C4-2B (cell line): ENCODE measurements around the gene CERCAM.

Source experiments
- H3K27ac ChIP-seq: fragments of 450-650 bp; 2 replicates; pipeline ENCODE4 v1.5.1; 2017
- ZFX ChIP-seq: fragments of 450-650 bp; IDR thresholded peaks from 2 replicates; pipeline ENCODE4 v1.6.1; 2017
- TF ChIP-seq, protein P1 (sequence below): fragments of 450-650 bp; conservative IDR thresholded peaks from 2 replicates; pipeline ENCODE4 v1.5.1; 2017; ENCODE audit warnings: mild to moderate bottlenecking

The CERCAM gene

GRCh38 chr9:128456613-128457061 lies 36.0 kb downstream of the CERCAM start:
- TF ChIP-seq, protein P1, sequence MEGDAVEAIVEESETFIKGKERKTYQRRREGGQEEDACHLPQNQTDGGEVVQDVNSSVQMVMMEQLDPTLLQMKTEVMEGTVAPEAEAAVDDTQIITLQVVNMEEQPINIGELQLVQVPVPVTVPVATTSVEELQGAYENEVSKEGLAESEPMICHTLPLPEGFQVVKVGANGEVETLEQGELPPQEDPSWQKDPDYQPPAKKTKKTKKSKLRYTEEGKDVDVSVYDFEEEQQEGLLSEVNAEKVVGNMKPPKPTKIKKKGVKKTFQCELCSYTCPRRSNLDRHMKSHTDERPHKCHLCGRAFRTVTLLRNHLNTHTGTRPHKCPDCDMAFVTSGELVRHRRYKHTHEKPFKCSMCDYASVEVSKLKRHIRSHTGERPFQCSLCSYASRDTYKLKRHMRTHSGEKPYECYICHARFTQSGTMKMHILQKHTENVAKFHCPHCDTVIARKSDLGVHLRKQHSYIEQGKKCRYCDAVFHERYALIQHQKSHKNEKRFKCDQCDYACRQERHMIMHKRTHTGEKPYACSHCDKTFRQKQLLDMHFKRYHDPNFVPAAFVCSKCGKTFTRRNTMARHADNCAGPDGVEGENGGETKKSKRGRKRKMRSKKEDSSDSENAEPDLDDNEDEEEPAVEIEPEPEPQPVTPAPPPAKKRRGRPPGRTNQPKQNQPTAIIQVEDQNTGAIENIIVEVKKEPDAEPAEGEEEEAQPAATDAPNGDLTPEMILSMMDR = no peak
- TF ChIP-seq ZFX = no peak
- peak overlapping the region; percentile 88 for H3K27ac ChIP-seq

- peak overlapping the region; percentile 88 for H3K27ac ChIP-seq
- TF ChIP-seq, protein P1 = no peak
- no peak for TF ChIP-seq ZFX
These were observed 36.5 kb downstream of the CERCAM start for GRCh38 chr9:128457207-128457606.

GRCh38 chr9:128459011-128459410 lies 38.4 kb downstream of the CERCAM start:
- TF ChIP-seq ZFX = no peak
- TF ChIP-seq, protein P1 = no peak
- no peak overlapping the region for H3K27ac ChIP-seq

DNA sequence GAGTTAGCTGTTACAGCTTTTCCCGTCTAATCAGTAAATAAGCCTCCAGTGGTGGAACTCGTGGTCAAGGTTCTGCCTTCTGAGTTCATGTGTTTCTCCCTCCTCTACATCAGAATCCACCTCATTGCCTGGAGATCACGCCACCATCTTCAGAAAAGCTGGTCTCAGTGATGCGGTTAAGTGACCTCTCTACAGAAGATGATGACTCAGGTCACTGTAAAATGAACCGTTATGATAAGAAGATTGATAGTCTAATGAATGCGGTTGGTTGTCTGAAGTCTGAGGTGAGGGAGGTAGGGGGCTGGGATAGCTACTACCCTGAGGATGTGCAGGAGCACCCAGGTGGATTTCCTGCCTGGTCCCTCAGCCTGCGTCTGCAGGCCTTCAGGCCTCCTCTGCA lies 48.4 kb downstream of the CERCAM start:
- H3K27ac ChIP-seq = no peak overlapping the region

DNA sequence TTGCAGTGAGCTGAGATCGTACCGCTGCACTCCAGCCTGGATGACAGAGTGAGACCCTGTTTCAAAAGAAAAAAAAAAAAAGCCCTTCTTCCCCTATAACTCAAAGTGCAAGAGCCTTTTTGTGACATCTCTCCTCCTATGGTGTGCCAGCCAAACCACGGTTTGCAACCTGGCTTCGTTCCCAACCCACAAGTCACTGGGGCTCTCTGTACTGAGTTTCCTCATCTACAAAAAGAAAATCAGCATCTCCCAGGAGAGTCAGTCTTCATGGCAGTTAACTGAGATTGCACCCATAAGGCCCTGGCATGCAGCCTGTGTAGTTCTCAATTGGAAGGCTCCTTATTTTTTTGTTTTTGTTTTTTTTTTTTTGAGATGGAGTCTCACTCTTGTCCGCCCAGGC lies 49.9 kb downstream of the CERCAM start:
- TF ChIP-seq ZFX = no peak
- TF ChIP-seq, protein P1 = no peak
- no peak overlapping the region for H3K27ac ChIP-seq

More for the DNA sequence above, 48.4 kb downstream of the CERCAM start:
- no peak for TF ChIP-seq ZFX
- TF ChIP-seq, protein P1 = no peak

DNA sequence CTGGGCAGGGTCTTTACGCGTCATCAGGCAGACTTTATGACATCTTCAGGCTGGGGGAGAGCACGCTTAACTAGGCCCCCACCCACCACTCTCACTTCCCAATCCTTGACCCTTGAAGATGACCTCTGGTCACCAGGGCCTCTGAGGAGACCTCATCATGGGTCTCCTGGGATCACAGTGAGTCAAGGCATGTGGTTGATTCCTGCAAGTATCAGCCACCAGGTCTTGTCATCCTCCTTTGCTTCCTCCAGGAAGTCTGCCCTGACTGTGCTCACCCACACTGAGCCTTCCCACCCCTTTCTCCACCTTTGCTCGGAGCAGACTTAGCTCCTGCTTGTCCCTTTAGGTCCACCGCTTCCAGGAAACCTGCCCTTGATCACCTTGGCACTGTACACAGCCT lies 52.4 kb downstream of the CERCAM start:
- H3K27ac ChIP-seq = no peak overlapping the region
- TF ChIP-seq, protein P1 = no peak

- H3K27ac ChIP-seq = no peak overlapping the region
- TF ChIP-seq ZFX = no peak
- TF ChIP-seq, protein P1 = no peak
These were observed 55.2 kb downstream of the CERCAM start for GRCh38 chr9:128475867-128476266.
